ENCODE results near the gene CT45A6.
"Not testable (repeated sequence)": the region's sequence is repeated elsewhere in the genome, so short reads cannot be mapped to it uniquely, and the experiment has no call there.

- not testable (repeated sequence) for TF ChIP-seq POLR2A, CTCF (IDR thresholded peaks at IDR 0.05)
Observed at GRCh38 chrX:135802687-135803086, at the start of gene CT45A6.
